Endodermal cell (in vitro differentiated cells): ENCODE results near the gene FANK1. TPM values are rescaled to one million over a fixed set of nuclear protein-coding genes. Genes with fewer than 3 reads are reported as not detected.

Source experiments
- DNase-seq: peaks from one replicate; pipeline ENCODE4 v3.0.0-alpha.2; 2017
- H3K27ac ChIP-seq: 2 replicates; pipeline ENCODE4 v1.5.1; 2013; ENCODE audit warnings: mild to moderate bottlenecking, low read depth, low read length, moderate library complexity
- H3K27me3 ChIP-seq: 2 replicates; pipeline ENCODE4 v1.6.1; 2013; ENCODE audit warnings: mild to moderate bottlenecking, low read length, moderate library complexity; ENCODE audit not compliant: insufficient read depth, control insufficient read depth, poor library complexity, severe bottlenecking
- H3K36me3 ChIP-seq: 2 replicates; pipeline ENCODE4 v1.7.0; 2013; ENCODE audit warnings: mild to moderate bottlenecking, low read length, moderate library complexity; ENCODE audit not compliant: control insufficient read depth, insufficient read depth
- H3K4me1 ChIP-seq: one replicate; pipeline ENCODE4 v1.7.0; 2013; ENCODE audit warnings: low read length; ENCODE audit not compliant: control insufficient read depth, insufficient read depth
- H3K4me3 ChIP-seq: 2 replicates; pipeline ENCODE4 v1.5.1; 2013; ENCODE audit warnings: mild to moderate bottlenecking, low read length, moderate library complexity
- H3K9ac ChIP-seq: 2 replicates; pipeline ENCODE4 v1.6.1; 2013; ENCODE audit warnings: mild to moderate bottlenecking, low read length, moderate library complexity; ENCODE audit not compliant: poor library complexity, severe bottlenecking; ENCODE audit errors: extremely low read depth
- H3K9me3 ChIP-seq: 2 replicates; pipeline ENCODE4 v1.6.1; 2013; ENCODE audit warnings: mild to moderate bottlenecking, low read length, moderate library complexity; ENCODE audit not compliant: control insufficient read depth
- H3K27ac Mint-ChIP-seq: 2 replicates; pipeline ENCODE4 v1.8.0; 2020; ENCODE audit warnings: mixed read lengths
- H3K27me3 Mint-ChIP-seq: 2 replicates; pipeline ENCODE4 v1.8.0; 2021; ENCODE audit warnings: mild to moderate bottlenecking, mixed read lengths; ENCODE audit not compliant: insufficient read depth
- H3K36me3 Mint-ChIP-seq: 2 replicates; pipeline ENCODE4 v1.8.0; 2020; ENCODE audit warnings: low read depth, mixed read lengths
- H3K4me1 Mint-ChIP-seq: 2 replicates; pipeline ENCODE4 v1.8.0; 2020; ENCODE audit warnings: mixed read lengths
- H3K4me3 Mint-ChIP-seq: 2 replicates; pipeline ENCODE4 v1.8.0; 2020; ENCODE audit warnings: mild to moderate bottlenecking, moderate library complexity, mixed read lengths
- H3K9me3 Mint-ChIP-seq: 2 replicates; pipeline ENCODE4 v1.8.0; 2020; ENCODE audit warnings: mild to moderate bottlenecking, mixed read lengths
- CTCF ChIP-seq: fragments of 200-600 bp; sonication (generic); conservative IDR thresholded peaks from 2 replicates; pipeline ENCODE4 v1.5.0; 2021; ENCODE audit warnings: antibody characterized with exemption, mild to moderate bottlenecking
- WGBS, 2 experiments: methylation state at CpG; one replicate each; pipeline versions ENCODE4 v1.1.5 to v1.1.7; 2013; ENCODE audit warnings: missing lambda C conversion rate in 2 of 2, mixed read lengths in 1 of 2; ENCODE audit not compliant: insufficient coverage in 1 of 2, insufficient read length in 1 of 2; 5-methylcytosine and 5-hydroxymethylcytosine counted together
- total RNA-seq, 2 donors: library from RNA; stranded (reverse); fragmentation: NEBNext Ultra II Directional in 1 of 2; extraction: Animal tissue kit (Norgen Biotek cat#: 25700) in 1 of 2; gene quantifications; 2 replicates in 1 of 2; 3 replicates in 1 of 2; pipeline ENCODE4 v1.2.1, GENCODE V29; 2021

The FANK1 gene
- total RNA-seq, 2 donors from 2014 or later = 7.7 to 10.0 TPM

- Mint-ChIP-seq H3K4me1 (peaks cover 11% of the 10 kb centered on the region), H3K27me3 (no peaks in the 10 kb centered on the region), H3K27ac (no peak overlapping the region), H3K36me3 (no peaks in the 10 kb centered on the region), H3K4me3 (no peak overlapping the region), H3K9me3 (peaks cover 8% of the 10 kb centered on the region)
- WGBS, 2 experiments = 92 to 98% methylated on average over 9 to 10 of the region's 10 CpGs
- Histone ChIP-seq H3K9ac (no peak overlapping the region), H3K9me3 (peaks cover 13% of the 10 kb centered on the region), H3K27ac (no peak overlapping the region), H3K27me3 (no peaks in the 10 kb centered on the region), H3K4me3 (no peak overlapping the region), H3K4me1 (no peaks in the 10 kb centered on the region), H3K36me3 (no peaks in the 10 kb centered on the region)
- no peak for TF ChIP-seq CTCF
- peak; percentile 43 for DNase-seq
These were observed 141.6 kb downstream of the FANK1 start for GRCh38 chr10:126037946-126038345.

DNA sequence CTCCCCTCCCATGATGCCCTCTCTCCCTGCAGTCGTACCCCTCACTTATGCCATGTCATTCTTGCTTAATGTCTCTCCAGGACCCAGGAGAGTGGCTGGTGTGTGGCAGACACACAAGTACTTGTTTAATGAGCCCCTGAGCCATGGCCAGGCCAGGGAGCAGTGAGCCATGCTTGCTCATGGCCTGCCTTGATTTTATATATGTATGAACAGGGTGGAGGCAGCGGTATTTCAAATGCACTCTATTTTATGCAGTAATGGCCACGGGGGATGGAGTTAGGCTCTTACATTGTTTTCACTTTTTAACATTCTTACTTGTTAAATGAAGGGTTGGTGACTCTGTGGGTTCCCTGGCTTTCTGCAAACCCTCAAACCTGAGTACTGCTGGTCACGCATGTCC is 144.8 kb downstream of the FANK1 start:
- H3K27me3 ChIP-seq = no peaks in the 10 kb centered on the region
- Mint-ChIP-seq H3K27me3 (no peaks in the 10 kb centered on the region), H3K9me3 (no peaks in the 10 kb centered on the region), H3K36me3 (no peaks in the 10 kb centered on the region), H3K4me1 (peaks cover 11% of the 10 kb centered on the region), H3K27ac (peak overlapping the region; percentile 35), H3K4me3 (no peak overlapping the region)
- peak overlapping the region; percentile 75 for H3K27ac ChIP-seq
- H3K4me1 ChIP-seq = no peaks in the 10 kb centered on the region
- DNase-seq = no peak
- 92% methylated on average over 4 of the region's 4 CpGs; no CpG with 5 or more reads in 1 of the 2 experiments for WGBS, 2 experiments
- H3K4me3 ChIP-seq = no peak overlapping the region
- H3K9me3 ChIP-seq = no peaks in the 10 kb centered on the region
- no peaks in the 10 kb centered on the region for H3K36me3 ChIP-seq
- TF ChIP-seq CTCF = no peak
- H3K9ac ChIP-seq = no peak overlapping the region

DNA sequence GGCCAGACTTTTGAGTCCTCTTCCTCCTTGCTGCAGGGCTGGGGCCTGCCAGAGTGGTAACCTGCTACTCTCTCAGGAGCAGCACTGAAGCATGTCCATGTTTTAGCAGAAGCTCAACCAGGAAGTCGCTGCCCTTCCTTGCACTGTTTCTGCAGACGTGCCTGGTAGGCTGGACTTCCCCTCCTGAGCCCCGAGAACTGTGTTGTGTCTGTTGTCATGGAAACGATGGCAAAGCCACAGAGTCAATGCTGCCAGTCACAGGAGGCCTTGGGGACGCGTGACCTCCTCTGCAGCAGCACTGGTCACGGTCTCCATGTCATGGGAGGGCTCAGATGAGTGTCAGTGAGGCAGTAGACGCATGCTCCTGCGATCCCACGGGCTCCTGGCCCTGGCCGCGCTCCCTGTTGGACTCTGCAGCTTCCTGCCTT is 145.5 kb downstream of the FANK1 start:
- H3K9ac ChIP-seq = no peak overlapping the region
- 70 to 84% methylated on average over 8 to 12 of the region's 12 CpGs for WGBS, 2 experiments
- TF ChIP-seq CTCF = no peak

More for the DNA sequence above, 145.5 kb downstream of the FANK1 start:
- Histone ChIP-seq H3K9me3 (no peaks in the 10 kb centered on the region), H3K27ac (peak overlapping the region; percentile 75), H3K27me3 (no peaks in the 10 kb centered on the region), H3K36me3 (no peaks in the 10 kb centered on the region), H3K4me3 (no peak overlapping the region), H3K4me1 (no peaks in the 10 kb centered on the region)
- Mint-ChIP-seq H3K9me3 (no peaks in the 10 kb centered on the region), H3K4me1 (peaks cover 11% of the 10 kb centered on the region), H3K36me3 (no peaks in the 10 kb centered on the region), H3K27me3 (no peaks in the 10 kb centered on the region), H3K27ac (peak overlapping the region; percentile 82), H3K4me3 (no peak overlapping the region)
- DNase-seq = peak; percentile 83
